IMR-90 (cell line): ENCODE measurements around the gene HYAL3. TPM values are rescaled to one million over a fixed set of nuclear protein-coding genes. Genes with fewer than 3 reads are reported as not detected.

Experiments used
- ATAC-seq: fragments of 200-7000 bp; cut with Tn5 transposase; 2 replicates; pipeline ENCODE4 v1.9.1; 2020; ENCODE audit warnings: low read depth, mild to moderate bottlenecking, moderate library complexity
- BruUV-seq: library from RNA; stranded (reverse); fragments of 400-500 nt; replicated peaks from 2 replicates; lab custom pipeline; 2021; lab: Mats Ljungman, UMichigan
- CTCF ChIA-PET: fragments of 300-600 bp; formaldehyde crosslinking; extraction: SDS; loops from one replicate; lab custom pipeline; 2021; ENCODE audit warnings: antibody characterized with exemption; lab: Yijun Ruan, JAX
- POLR2A ChIA-PET: fragments of 300-600 bp; sonication (Branson Sonifier 250); formaldehyde crosslinking; loops from one replicate; lab custom pipeline; 2022; ENCODE audit warnings: antibody characterized with exemption; ENCODE audit not compliant: unreplicated experiment; lab: Charles Lee
- DNase-seq: peaks from one replicate; pipeline ENCODE4 v3.0.0; 2013
- H2AFZ ChIP-seq: replicated peaks from 2 replicates; pipeline ENCODE3; 2013; ENCODE audit warnings: low read length, mild to moderate bottlenecking; ENCODE audit not compliant: poor library complexity
- H2AK5ac ChIP-seq: 2 replicates; pipeline ENCODE4 v1.6.1; 2013; ENCODE audit warnings: low read depth, low read length, inconsistent platforms
- H2AK9ac ChIP-seq: replicated peaks from 2 replicates; pipeline ENCODE3; 2013; ENCODE audit warnings: mild to moderate bottlenecking, low read depth, low read length, moderate library complexity; ENCODE audit not compliant: poor library complexity
- H2BK120ac ChIP-seq: 2 replicates; pipeline ENCODE4 v1.6.1; 2013; ENCODE audit warnings: low read depth, low read length, inconsistent platforms
- H2BK15ac ChIP-seq: 3 replicates; pipeline ENCODE4 v1.6.1; 2013; ENCODE audit warnings: low read depth, low read length, inconsistent platforms
- H2BK20ac ChIP-seq: 2 replicates; pipeline ENCODE4 v1.6.1; 2013; ENCODE audit warnings: low read depth, mild to moderate bottlenecking, inconsistent platforms, low read length, moderate library complexity
- H2BK5ac ChIP-seq: 2 replicates; pipeline ENCODE4 v1.6.1; 2013; ENCODE audit warnings: mild to moderate bottlenecking, low read depth, low read length, inconsistent platforms; ENCODE audit not compliant: poor library complexity, severe bottlenecking
- H3K14ac ChIP-seq: replicated peaks from 2 replicates; pipeline ENCODE4 v1.6.1; 2013; ENCODE audit warnings: low read depth, low read length, inconsistent platforms
- H3K18ac ChIP-seq: 2 replicates; pipeline ENCODE4 v1.6.1; 2013; ENCODE audit warnings: low read depth, low read length, control low read depth
- H3K23ac ChIP-seq: 2 replicates; pipeline ENCODE4 v1.6.1; 2013; ENCODE audit warnings: low read depth, low read length, inconsistent platforms
- H3K27ac ChIP-seq: 2 replicates; pipeline ENCODE4 v1.5.1; 2013; ENCODE audit warnings: mild to moderate bottlenecking, control low read depth, low read length; ENCODE audit not compliant: insufficient read depth
- H3K27me3 ChIP-seq: 2 replicates; pipeline ENCODE4 v1.6.1; 2013; ENCODE audit warnings: low read length; ENCODE audit not compliant: control insufficient read depth, insufficient read depth
- H3K36me3 ChIP-seq: 2 replicates; pipeline ENCODE4 v1.6.1; 2013; ENCODE audit warnings: low read length, mixed read lengths; ENCODE audit not compliant: control insufficient read depth, insufficient read depth
- H3K4ac ChIP-seq: 2 replicates; pipeline ENCODE4 v1.6.1; 2013; ENCODE audit warnings: low read depth, low read length, inconsistent platforms
- H3K4me1 ChIP-seq: 2 replicates; pipeline ENCODE4 v1.6.1; 2013; ENCODE audit warnings: low read length, mixed read lengths; ENCODE audit not compliant: control insufficient read depth, insufficient read depth
- H3K4me2 ChIP-seq: 2 replicates; pipeline ENCODE4 v1.6.1; 2013; ENCODE audit warnings: low read depth, mild to moderate bottlenecking, control low read depth, low read length, moderate library complexity
- H3K4me3 ChIP-seq: 2 replicates; pipeline ENCODE4 v1.5.1; 2013; ENCODE audit warnings: low read depth, mild to moderate bottlenecking, control low read depth, low read length, moderate library complexity; ENCODE audit not compliant: insufficient read depth
- H3K56ac ChIP-seq: 2 replicates; pipeline ENCODE4 v1.6.1; 2013; ENCODE audit warnings: low read length, inconsistent platforms; ENCODE audit not compliant: insufficient read depth; ENCODE audit errors: extremely low read depth
- H3K79me1 ChIP-seq, 2 experiments: 2 replicates each; pipeline ENCODE4 v1.6.1; 2013; ENCODE audit warnings: low read length in 2 of 2, inconsistent platforms in 1 of 2, low read depth in 1 of 2
- H3K9ac ChIP-seq: 2 replicates; pipeline ENCODE4 v1.6.1; 2013; ENCODE audit warnings: low read depth, low read length, control low read depth
- H3K9me1 ChIP-seq: 2 replicates; pipeline ENCODE4 v1.6.1; 2013; ENCODE audit warnings: low read length, inconsistent platforms; ENCODE audit not compliant: insufficient read depth
- H3K9me3 ChIP-seq: 2 replicates; pipeline ENCODE4 v1.6.1; 2013; ENCODE audit warnings: low read length; ENCODE audit not compliant: control insufficient read depth, insufficient read depth
- H4K20me1 ChIP-seq: 2 replicates; pipeline ENCODE4 v1.6.1; 2013; ENCODE audit warnings: low read length, inconsistent platforms; ENCODE audit not compliant: insufficient read depth
- H4K5ac ChIP-seq: 2 replicates; pipeline ENCODE4 v1.6.1; 2013; ENCODE audit warnings: mild to moderate bottlenecking, low read depth, low read length, control low read depth
- H4K8ac ChIP-seq, 2 experiments: 2 replicates each; pipeline ENCODE4 v1.6.1; 2013; ENCODE audit warnings: low read depth in 2 of 2, low read length in 2 of 2, control low read depth in 1 of 2, inconsistent platforms in 1 of 2
- H4K91ac ChIP-seq: 2 replicates; pipeline ENCODE4 v1.6.1; 2013; ENCODE audit warnings: low read depth, low read length, inconsistent platforms; ENCODE audit not compliant: insufficient read depth
- CEBPB ChIP-seq: IDR thresholded peaks from 2 replicates; pipeline ENCODE4 v1.6.1; 2012; ENCODE audit warnings: low read depth, low read length, improper control_type of control experiment
- CHD1 ChIP-seq: IDR thresholded peaks from 2 replicates; pipeline ENCODE4 v1.6.1; 2012; ENCODE audit warnings: low read depth, low read length, improper control_type of control experiment
- FOS ChIP-seq: fragments of 150-350 bp; IDR thresholded peaks from 2 replicates; pipeline ENCODE4 v1.6.1; 2016; ENCODE audit warnings: low read depth, low read length
- MAFK ChIP-seq: IDR thresholded peaks from 2 replicates; pipeline ENCODE4 v1.6.1; 2012; ENCODE audit warnings: low read depth, low read length, improper control_type of control experiment
- MAZ ChIP-seq: IDR thresholded peaks from 2 replicates; pipeline ENCODE4 v1.6.1; 2012; ENCODE audit warnings: low read depth, mild to moderate bottlenecking, low read length, improper control_type of control experiment, moderate library complexity, borderline replicate concordance
- MXI1 ChIP-seq: IDR thresholded peaks from 2 replicates; pipeline ENCODE4 v1.6.1; 2012; ENCODE audit warnings: low read depth, mild to moderate bottlenecking, low read length, moderate library complexity, borderline replicate concordance
- NFE2L2 ChIP-seq: fragments of 150-350 bp; IDR thresholded peaks from 2 replicates; pipeline ENCODE4 v1.6.1; 2016; ENCODE audit warnings: low read depth, mild to moderate bottlenecking, low read length
- POLR2A ChIP-seq: IDR thresholded peaks from 2 replicates; pipeline ENCODE4 v1.6.1; 2012; ENCODE audit warnings: mild to moderate bottlenecking, low read depth, low read length
- RAD21 ChIP-seq: IDR thresholded peaks from 2 replicates; pipeline ENCODE4 v1.6.1; 2012; ENCODE audit warnings: low read length, improper control_type of control experiment
- RCOR1 ChIP-seq: IDR thresholded peaks from 2 replicates; pipeline ENCODE4 v1.6.1; 2012; ENCODE audit warnings: mild to moderate bottlenecking, low read length, improper control_type of control experiment; ENCODE audit not compliant: insufficient replicate concordance
- SMC3 ChIP-seq: fragments of 150-350 bp; IDR thresholded peaks from 2 replicates; pipeline ENCODE4 v1.6.1; 2016; ENCODE audit warnings: low read depth, mild to moderate bottlenecking, antibody characterized with exemption, low read length, moderate library complexity
- USF2 ChIP-seq: fragments of 150-350 bp; IDR thresholded peaks from 2 replicates; pipeline ENCODE4 v1.6.1; 2017; ENCODE audit warnings: mild to moderate bottlenecking, antibody characterized with exemption, low read length, low read depth
- WGBS, 2 experiments: methylation state at CpG; one replicate each; pipeline versions ENCODE4 v1.1.5 to v1.1.7; 2013; ENCODE audit warnings: missing lambda C conversion rate in 2 of 2; ENCODE audit not compliant: insufficient read length in 1 of 2; ENCODE audit errors: extremely low coverage in 2 of 2; 5-methylcytosine and 5-hydroxymethylcytosine counted together
- dilution Hi-C: fragments of 300-500 bp; cut with HindIII; formaldehyde crosslinking; loops from one replicate; pipeline ENCODE4 v1.14.3; 2018; ENCODE audit warnings: low sequenced_read_pairs; ENCODE audit not compliant: unreplicated experiment
- in situ Hi-C: fragments of 300-500 bp; cut with MboI; formaldehyde crosslinking; loops from 3 replicates; pipeline ENCODE4 v1.14.3; 2019; ENCODE audit warnings: low sequenced_read_pairs, inconsistent platforms, mixed read lengths
- intact Hi-C: fragments of 100-400 bp; cut with micrococcal nuclease; formaldehyde crosslinking; loops from 2 replicates; pipeline ENCODE4 v1.10.0; 2022
- polyA plus RNA-seq, 3 experiments: library from polyadenylated mRNA; depleted of rRNA; stranded (reverse); fragments of >200 nt; gene quantifications; 2 replicates each; pipeline ENCODE4 v1.2.3, GENCODE V29; 2012; ENCODE audit warnings: low replicate concordance in 1 of 3
- total RNA-seq: library from RNA; depleted of rRNA; stranded (reverse); fragments of >200 nt; gene quantifications from 2 replicates; pipeline ENCODE4 v1.2.3, GENCODE V29; 2012
- TF ChIP-seq, protein P1 (sequence below): conservative IDR thresholded peaks from 2 replicates; pipeline ENCODE4 v1.5.1; 2012; ENCODE audit warnings: mild to moderate bottlenecking, low read depth, low read length, improper control_type of control experiment
- TF ChIP-seq, protein P2 (sequence below): fragments of 150-350 bp; IDR thresholded peaks from 2 replicates; pipeline ENCODE4 v1.6.1; 2016; ENCODE audit warnings: low read depth, mild to moderate bottlenecking, low read length, moderate library complexity, borderline replicate concordance

The HYAL3 gene
- total and polyA plus RNA-seq, 2 of the 4 experiments (the other 2 are of a cell fraction): 2.7 to 5.7 TPM

DNA sequence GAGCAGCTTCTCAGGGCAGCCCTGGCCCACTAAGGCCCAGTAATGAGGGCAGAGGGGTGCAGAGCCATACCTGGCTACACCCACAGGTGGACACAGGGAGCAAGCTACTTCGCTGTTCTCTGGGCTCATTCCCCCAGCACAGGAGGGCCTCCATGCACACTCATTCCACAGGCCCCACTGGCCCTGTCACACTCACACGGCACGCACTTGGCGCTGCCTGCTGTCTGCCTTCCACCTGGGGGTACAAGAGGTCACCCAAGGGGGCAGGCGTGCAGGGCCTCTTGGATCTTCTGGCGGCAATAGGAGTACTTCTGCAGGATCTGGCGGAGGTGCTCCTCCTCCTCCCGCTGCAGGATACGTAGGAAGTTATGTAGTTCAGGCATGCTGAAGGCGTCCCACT, 31.1 kb upstream of the HYAL3 start:
- H3K36me3 ChIP-seq: peaks cover 36% of the 10 kb centered on the region
- no TSS peak for BruUV-seq
- ChIA-PET CTCF (no interaction called here), POLR2A (no interaction called here)
- intact Hi-C loops (no loop called here), in situ Hi-C loops (loop anchor here (25.0 kb wide), 3 partner anchors 1057 to 1832 kb away; partner anchors contain the start of genes ABHD14B, GPR62, MANF and PCBP4), dilution Hi-C loops (no loop called here)
- H3K9me1 ChIP-seq: peaks cover 12% of the 10 kb centered on the region
- no peak overlapping the region for H3K14ac ChIP-seq
- no peak overlapping the region for H4K91ac ChIP-seq
- peaks cover 16% of the 10 kb centered on the region for H3K4me1 ChIP-seq
- no peak overlapping the region for H4K5ac ChIP-seq
- no peak overlapping the region for H3K9ac ChIP-seq
- H2AK9ac ChIP-seq: no peak overlapping the region
- no peak overlapping the region for H4K8ac ChIP-seq
- H3K4ac ChIP-seq: no peak overlapping the region
- ATAC-seq: no peak
- no peak for DNase-seq
- no peak overlapping the region for H2BK20ac ChIP-seq
- TF ChIP-seq RAD21: no peak
- no peak for TF ChIP-seq MAZ
- no peak for TF ChIP-seq MAFK
- no peak for TF ChIP-seq NFE2L2
- no peak for TF ChIP-seq POLR2A
- TF ChIP-seq, protein P1, sequence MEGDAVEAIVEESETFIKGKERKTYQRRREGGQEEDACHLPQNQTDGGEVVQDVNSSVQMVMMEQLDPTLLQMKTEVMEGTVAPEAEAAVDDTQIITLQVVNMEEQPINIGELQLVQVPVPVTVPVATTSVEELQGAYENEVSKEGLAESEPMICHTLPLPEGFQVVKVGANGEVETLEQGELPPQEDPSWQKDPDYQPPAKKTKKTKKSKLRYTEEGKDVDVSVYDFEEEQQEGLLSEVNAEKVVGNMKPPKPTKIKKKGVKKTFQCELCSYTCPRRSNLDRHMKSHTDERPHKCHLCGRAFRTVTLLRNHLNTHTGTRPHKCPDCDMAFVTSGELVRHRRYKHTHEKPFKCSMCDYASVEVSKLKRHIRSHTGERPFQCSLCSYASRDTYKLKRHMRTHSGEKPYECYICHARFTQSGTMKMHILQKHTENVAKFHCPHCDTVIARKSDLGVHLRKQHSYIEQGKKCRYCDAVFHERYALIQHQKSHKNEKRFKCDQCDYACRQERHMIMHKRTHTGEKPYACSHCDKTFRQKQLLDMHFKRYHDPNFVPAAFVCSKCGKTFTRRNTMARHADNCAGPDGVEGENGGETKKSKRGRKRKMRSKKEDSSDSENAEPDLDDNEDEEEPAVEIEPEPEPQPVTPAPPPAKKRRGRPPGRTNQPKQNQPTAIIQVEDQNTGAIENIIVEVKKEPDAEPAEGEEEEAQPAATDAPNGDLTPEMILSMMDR: no peak
- no peak for TF ChIP-seq CEBPB
- TF ChIP-seq, protein P2, sequence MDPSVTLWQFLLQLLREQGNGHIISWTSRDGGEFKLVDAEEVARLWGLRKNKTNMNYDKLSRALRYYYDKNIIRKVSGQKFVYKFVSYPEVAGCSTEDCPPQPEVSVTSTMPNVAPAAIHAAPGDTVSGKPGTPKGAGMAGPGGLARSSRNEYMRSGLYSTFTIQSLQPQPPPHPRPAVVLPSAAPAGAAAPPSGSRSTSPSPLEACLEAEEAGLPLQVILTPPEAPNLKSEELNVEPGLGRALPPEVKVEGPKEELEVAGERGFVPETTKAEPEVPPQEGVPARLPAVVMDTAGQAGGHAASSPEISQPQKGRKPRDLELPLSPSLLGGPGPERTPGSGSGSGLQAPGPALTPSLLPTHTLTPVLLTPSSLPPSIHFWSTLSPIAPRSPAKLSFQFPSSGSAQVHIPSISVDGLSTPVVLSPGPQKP: no peak
- TF ChIP-seq RCOR1: no peak
- no peak for TF ChIP-seq CHD1
- no peak for TF ChIP-seq SMC3
- no peak for TF ChIP-seq USF2
- TF ChIP-seq MXI1: no peak
- TF ChIP-seq FOS: no peak
- H2BK120ac ChIP-seq: no peak overlapping the region
- no peaks in the 10 kb centered on the region for H3K9me3 ChIP-seq
- no peak overlapping the region for H3K27ac ChIP-seq
- WGBS, 2 experiments: no CpG with 5 or more reads among the region's 10 CpGs
- H3K4me2 ChIP-seq: no peak overlapping the region
- no peak overlapping the region for H2AFZ ChIP-seq
- no peaks in the 10 kb centered on the region for H3K27me3 ChIP-seq
- H3K23ac ChIP-seq: no peak overlapping the region
- no peak overlapping the region for H3K4me3 ChIP-seq
- H2BK15ac ChIP-seq: no peak overlapping the region
- no peak overlapping the region for H3K18ac ChIP-seq
- H2BK5ac ChIP-seq: no peak overlapping the region
- H2AK5ac ChIP-seq: no peak overlapping the region
- H4K20me1 ChIP-seq: peaks cover 44% of the 10 kb centered on the region
- no peak overlapping the region for H3K56ac ChIP-seq
- peaks cover 34 to 60% of the 10 kb centered on the region in 2 experiments for H3K79me1 ChIP-seq
